ENCODE data around the gene LSM10. TPM values are rescaled to one million over a fixed set of nuclear protein-coding genes. Genes with fewer than 3 reads are reported as not detected.

LSM10 gene
- total RNA-seq (2014; rRNA removed; shearing (Covaris generic)) (42.3 and 43.2 TPM in 2 replicates), total RNA-seq (2022) (132 and 133 TPM in 2 replicates), Bru-seq, nascent RNA (percentile 87 among the genes with signal in this experiment), BruChase-seq, experiment 1, labeled RNA remaining after a 6-hour chase (percentile 86 among the genes with signal in this experiment), BruChase-seq, experiment 2, labeled RNA remaining after a 2-hour chase (percentile 84 among the genes with signal in this experiment)
- long read RNA-seq, transcript LSM10-201 (2 exons, 850 nt): major isoform, 151 of 158 reads
- long read RNA-seq, partial matches to known transcripts: 0 of 158 reads
- long read RNA-seq, other reads (novel, unspliced or antisense): 5 of 158 reads

DNA sequence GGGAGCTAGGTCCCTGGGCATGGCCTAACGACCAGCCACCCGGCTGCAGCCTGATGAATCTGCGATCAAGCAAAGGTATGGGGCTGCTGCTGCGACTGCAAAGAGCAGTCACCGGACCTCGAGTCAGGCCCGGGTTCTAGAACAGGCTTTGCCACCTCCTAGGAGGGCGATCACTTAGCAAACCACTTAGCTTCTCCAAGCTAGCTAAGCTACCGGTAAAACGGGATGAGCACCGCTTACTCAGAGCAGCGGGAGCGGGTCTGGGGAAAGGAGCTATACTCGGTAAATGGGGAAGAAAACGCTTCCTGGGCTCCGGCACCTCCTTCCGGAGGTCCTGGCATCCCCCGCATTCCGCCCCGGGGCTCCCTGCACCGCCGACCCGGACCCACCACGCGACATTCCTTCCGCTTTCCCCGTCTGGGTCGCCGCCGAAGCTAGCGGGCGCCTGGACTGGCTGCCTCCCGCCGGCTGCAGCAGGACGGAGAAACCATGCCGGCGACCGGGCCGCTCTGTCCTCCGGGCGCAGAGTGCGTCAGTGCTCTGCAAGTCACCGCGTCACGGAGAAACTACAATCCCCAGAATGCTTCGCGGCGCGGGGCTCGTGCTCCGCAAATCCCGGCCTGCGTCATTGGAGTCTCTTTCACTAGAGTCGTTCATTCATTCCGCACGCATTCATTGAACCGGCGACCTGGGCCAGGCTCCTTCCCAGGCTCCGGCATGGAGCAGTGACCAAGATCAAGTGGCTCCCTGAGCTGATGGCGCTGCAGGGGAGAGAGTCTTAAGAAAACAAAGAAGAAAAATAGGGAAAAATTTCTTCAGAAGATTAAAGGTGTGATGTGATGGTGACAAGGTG, at the start of gene LSM10:
Gene LSM10 (minus strand): TSS at position 531 of the 853 bp plus-strand sequence. CDS start 3,779 bp downstream, outside the sequence.
- peak within 1 kb of the TSS; percentile 61 for H3K27ac ChIP-seq (ENCODE audit: low read depth, low read length, poor library complexity, severe bottlenecking)
- H3K36me3 ChIP-seq (ENCODE audit: insufficient read depth, low read length): peaks cover 17% of the 10 kb centered on the region
- no peak for TF ChIP-seq EZH2phosphoT487 (IDR thresholded peaks at IDR 0.05; ENCODE audit: borderline replicate concordance, low read depth, low read length)
- TF ChIP-seq, protein P1, sequence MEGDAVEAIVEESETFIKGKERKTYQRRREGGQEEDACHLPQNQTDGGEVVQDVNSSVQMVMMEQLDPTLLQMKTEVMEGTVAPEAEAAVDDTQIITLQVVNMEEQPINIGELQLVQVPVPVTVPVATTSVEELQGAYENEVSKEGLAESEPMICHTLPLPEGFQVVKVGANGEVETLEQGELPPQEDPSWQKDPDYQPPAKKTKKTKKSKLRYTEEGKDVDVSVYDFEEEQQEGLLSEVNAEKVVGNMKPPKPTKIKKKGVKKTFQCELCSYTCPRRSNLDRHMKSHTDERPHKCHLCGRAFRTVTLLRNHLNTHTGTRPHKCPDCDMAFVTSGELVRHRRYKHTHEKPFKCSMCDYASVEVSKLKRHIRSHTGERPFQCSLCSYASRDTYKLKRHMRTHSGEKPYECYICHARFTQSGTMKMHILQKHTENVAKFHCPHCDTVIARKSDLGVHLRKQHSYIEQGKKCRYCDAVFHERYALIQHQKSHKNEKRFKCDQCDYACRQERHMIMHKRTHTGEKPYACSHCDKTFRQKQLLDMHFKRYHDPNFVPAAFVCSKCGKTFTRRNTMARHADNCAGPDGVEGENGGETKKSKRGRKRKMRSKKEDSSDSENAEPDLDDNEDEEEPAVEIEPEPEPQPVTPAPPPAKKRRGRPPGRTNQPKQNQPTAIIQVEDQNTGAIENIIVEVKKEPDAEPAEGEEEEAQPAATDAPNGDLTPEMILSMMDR (conservative IDR thresholded peaks at IDR 0.05; ENCODE audit: low read length): no peak
- H3K4me2 ChIP-seq (ENCODE audit: low read length): peak within 1 kb of the TSS; percentile 97
- BruUV-seq (replicated peaks): no TSS peak
- H3K4me1 ChIP-seq (ENCODE audit: insufficient read depth, low read length, poor library complexity, severe bottlenecking): peaks cover 53% of the 10 kb centered on the region
- H3K9me2 ChIP-seq (ENCODE audit: insufficient read depth, low read length): no peaks in the 10 kb centered on the region
- intact Hi-C loops (cut with micrococcal nuclease; ENCODE audit: unreplicated experiment): no loop called here
- peak; percentile 94 for DNase-seq (ENCODE audit: low spot score)
- peak within 1 kb of the TSS; percentile 68; the same call in 1 of the 2 replicates for H2AFZ ChIP-seq (ENCODE audit: low read length)
- CTCF ChIA-PET (ENCODE audit: unreplicated experiment): interaction anchor here (1.1 to 1.5 kb wide), 3 partner anchors 9 to 23 kb away, joined by 3 to 9 read pairs (median 5); no protein-coding TSS in a partner anchor
- peak within 1 kb of the TSS; percentile 77 for H3K4me3 ChIP-seq (ENCODE audit: low read depth, low read length, poor library complexity, severe bottlenecking)
- no peaks in the 10 kb centered on the region for H4K20me1 ChIP-seq (ENCODE audit: insufficient read depth, low read length)
- POLR2A ChIA-PET: interaction anchor here (0.7 to 4.5 kb wide), 9 partner anchors 9 to 556 kb away, joined by 3 to 49 read pairs (median 4); no protein-coding TSS in a partner anchor
- peaks cover 43% of the 10 kb centered on the region; the same call in 1 of the 2 replicates for H3K79me2 ChIP-seq (ENCODE audit: insufficient read depth, low read depth, low read length)
- H3K9me3 ChIP-seq (ENCODE audit: low read length): peaks cover 8% of the 10 kb centered on the region; the same call in 1 of the 2 replicates

DNA sequence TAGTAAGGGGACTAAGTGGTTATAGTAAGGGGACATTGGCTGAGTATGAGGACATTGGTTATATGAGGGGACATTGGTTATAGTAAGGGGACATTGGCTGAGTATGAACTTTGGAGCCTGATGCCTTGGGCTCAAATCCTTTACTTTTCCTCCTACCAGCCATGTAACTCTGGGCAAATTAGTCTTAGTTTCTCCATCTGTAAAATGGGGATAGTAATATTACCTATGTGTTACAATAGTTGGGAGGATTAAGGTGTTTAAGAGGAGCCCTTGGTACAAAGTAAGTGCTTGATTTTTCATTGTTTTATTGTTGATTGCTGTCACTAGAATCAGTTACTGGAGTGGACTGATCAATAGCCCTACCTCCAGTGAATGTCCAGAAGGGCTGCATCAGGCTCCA, 49.7 kb upstream of the LSM10 start:
- Histone ChIP-seq H3K36me3 (ENCODE audit: insufficient read depth, low read length) (no peaks in the 10 kb centered on the region), H2AFZ (ENCODE audit: low read length) (no peak overlapping the region), H3K4me2 (ENCODE audit: low read length) (no peak overlapping the region), H3K9me3 (ENCODE audit: low read length) (no peaks in the 10 kb centered on the region), H3K27ac (ENCODE audit: low read depth, low read length, poor library complexity, severe bottlenecking) (no peak overlapping the region), H3K9me2 (ENCODE audit: insufficient read depth, low read length) (no peaks in the 10 kb centered on the region), H3K4me3 (ENCODE audit: low read depth, low read length, poor library complexity, severe bottlenecking) (no peak overlapping the region), H4K20me1 (ENCODE audit: insufficient read depth, low read length) (no peaks in the 10 kb centered on the region), H3K79me2 (ENCODE audit: insufficient read depth, low read depth, low read length) (no peaks in the 10 kb centered on the region), H3K4me1 (ENCODE audit: insufficient read depth, low read length, poor library complexity, severe bottlenecking) (peaks cover 9% of the 10 kb centered on the region)
- TF ChIP-seq EZH2phosphoT487 (IDR thresholded peaks at IDR 0.05; ENCODE audit: borderline replicate concordance, low read depth, low read length): no peak
- TF ChIP-seq, protein P1 (conservative IDR thresholded peaks at IDR 0.05; ENCODE audit: low read length): no peak
- CTCF ChIA-PET (ENCODE audit: unreplicated experiment): no interaction called here
- no TSS peak for BruUV-seq (replicated peaks)
- POLR2A ChIA-PET: interaction anchor here (1.0 kb wide), 1 partner anchor 13 kb away, joined by 3 read pairs; no protein-coding TSS in a partner anchor
- no peak for DNase-seq (ENCODE audit: low spot score)
- intact Hi-C loops (cut with micrococcal nuclease; ENCODE audit: unreplicated experiment): no loop called here
